ENCODE results near the gene LCN9. TPM values are rescaled to one million over a fixed set of nuclear protein-coding genes. Genes with fewer than 3 reads are reported as not detected.

The LCN9 gene
- total RNA-seq, 1 donor from 2014 or later: not detected

DNA sequence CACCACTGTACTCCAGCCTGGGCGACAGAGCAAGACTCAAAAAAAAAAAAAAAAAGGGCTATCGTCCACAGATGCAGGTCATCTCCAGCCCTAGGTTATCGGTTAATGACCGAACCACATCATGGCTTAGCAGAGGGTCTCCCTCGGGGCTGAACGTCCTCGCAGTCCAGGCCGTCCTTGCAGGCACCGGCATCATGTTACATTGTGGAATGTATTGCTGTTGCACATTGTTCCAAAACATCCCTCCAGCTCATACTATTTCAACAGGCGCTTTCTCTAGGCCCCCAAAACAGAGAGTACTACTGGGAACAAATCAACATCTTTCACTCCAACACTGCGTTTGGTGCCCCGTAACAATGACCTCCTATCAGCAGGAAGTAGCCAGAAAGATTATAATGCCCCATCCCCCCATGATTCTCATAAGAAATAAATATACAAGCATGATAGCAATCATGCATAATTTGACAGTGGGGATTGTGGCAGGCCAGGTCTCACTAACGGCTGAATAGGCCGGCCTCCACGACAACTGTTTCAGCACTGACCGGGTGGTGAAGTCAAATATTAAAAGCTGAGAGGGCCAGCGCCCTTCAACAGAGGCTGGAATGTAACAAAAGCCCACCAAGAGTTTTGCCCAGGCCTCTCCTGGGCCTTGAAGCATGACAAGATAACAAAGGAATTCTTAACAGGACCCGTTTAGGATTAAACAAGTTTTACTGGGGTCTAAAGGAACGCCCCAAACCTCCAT lies 1.1 kb upstream of the LCN9 start:
- no peaks in the 10 kb centered on the region for H3K9me3 ChIP-seq
- TF ChIP-seq, protein P1, sequence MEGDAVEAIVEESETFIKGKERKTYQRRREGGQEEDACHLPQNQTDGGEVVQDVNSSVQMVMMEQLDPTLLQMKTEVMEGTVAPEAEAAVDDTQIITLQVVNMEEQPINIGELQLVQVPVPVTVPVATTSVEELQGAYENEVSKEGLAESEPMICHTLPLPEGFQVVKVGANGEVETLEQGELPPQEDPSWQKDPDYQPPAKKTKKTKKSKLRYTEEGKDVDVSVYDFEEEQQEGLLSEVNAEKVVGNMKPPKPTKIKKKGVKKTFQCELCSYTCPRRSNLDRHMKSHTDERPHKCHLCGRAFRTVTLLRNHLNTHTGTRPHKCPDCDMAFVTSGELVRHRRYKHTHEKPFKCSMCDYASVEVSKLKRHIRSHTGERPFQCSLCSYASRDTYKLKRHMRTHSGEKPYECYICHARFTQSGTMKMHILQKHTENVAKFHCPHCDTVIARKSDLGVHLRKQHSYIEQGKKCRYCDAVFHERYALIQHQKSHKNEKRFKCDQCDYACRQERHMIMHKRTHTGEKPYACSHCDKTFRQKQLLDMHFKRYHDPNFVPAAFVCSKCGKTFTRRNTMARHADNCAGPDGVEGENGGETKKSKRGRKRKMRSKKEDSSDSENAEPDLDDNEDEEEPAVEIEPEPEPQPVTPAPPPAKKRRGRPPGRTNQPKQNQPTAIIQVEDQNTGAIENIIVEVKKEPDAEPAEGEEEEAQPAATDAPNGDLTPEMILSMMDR (IDR thresholded peaks at IDR 0.05): no peak
- no peak overlapping the region for H3K27ac ChIP-seq
- no peaks in the 10 kb centered on the region for H3K4me1 ChIP-seq
- no peak overlapping the region for H3K4me3 ChIP-seq
- ATAC-seq (no peak), DNase-seq (no peak)
- H3K27me3 ChIP-seq (ENCODE audit: low read depth): peaks cover 18% of the 10 kb centered on the region
- intact Hi-C loops (cut with DNase I): no loop called here
- H3K36me3 ChIP-seq: no peaks in the 10 kb centered on the region

DNA sequence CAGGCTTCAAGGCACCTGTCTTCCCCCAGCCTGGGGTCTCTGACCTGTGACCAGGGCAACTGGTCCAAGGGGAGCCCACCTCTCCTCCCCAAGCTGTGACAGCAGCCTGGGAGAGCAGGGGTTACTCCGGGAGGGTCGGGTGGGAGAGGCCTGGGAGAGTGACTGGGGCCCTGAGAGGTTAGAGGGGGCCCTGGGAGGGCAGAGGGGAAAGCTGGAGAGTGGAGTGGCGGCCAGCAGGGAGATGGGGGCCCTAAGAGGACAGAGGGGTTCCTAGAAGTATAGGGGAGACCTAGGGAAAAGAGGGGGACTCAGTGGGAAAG lies 302 bp downstream of the LCN9 start:
- Histone ChIP-seq H3K27ac (no peak overlapping the region), H3K4me1 (no peaks in the 10 kb centered on the region), H3K4me3 (no peak overlapping the region), H3K36me3 (no peaks in the 10 kb centered on the region), H3K9me3 (no peaks in the 10 kb centered on the region), H3K27me3 (ENCODE audit: low read depth) (peaks cover 18% of the 10 kb centered on the region)
- no peak for DNase-seq
- no peak for ATAC-seq
- TF ChIP-seq, protein P1 (IDR thresholded peaks at IDR 0.05): no peak
- intact Hi-C loops (cut with DNase I): no loop called here

DNA sequence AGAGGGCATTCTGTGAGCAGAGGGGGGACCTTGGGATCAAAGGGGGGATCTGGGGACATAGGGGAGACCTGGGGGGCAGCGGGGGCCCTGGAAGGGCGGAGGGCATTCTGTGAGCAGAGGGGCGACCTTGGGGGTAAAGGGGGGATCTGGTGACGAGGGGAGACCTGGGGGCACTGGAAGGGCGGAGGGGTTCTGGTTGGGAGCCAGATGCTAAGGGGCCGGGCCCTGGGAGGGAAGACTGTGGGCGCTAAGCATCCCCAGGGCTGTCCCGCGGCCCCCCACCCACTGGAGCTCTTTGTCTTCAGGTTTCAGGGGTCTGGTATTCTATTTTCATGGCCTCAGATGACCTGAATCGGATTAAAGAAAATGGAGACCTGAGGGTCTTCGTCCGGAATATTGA lies 748 bp downstream of the LCN9 start:
- TF ChIP-seq, protein P1 (IDR thresholded peaks at IDR 0.05): no peak
- DNase-seq (no peak), ATAC-seq (no peak)
- no peaks in the 10 kb centered on the region for H3K9me3 ChIP-seq
- H3K4me3 ChIP-seq: no peak overlapping the region
- intact Hi-C loops (cut with DNase I): no loop called here
- H3K27ac ChIP-seq: no peak overlapping the region
- H3K36me3 ChIP-seq: no peaks in the 10 kb centered on the region
- H3K27me3 ChIP-seq (ENCODE audit: low read depth): peaks cover 18% of the 10 kb centered on the region
- no peaks in the 10 kb centered on the region for H3K4me1 ChIP-seq

DNA sequence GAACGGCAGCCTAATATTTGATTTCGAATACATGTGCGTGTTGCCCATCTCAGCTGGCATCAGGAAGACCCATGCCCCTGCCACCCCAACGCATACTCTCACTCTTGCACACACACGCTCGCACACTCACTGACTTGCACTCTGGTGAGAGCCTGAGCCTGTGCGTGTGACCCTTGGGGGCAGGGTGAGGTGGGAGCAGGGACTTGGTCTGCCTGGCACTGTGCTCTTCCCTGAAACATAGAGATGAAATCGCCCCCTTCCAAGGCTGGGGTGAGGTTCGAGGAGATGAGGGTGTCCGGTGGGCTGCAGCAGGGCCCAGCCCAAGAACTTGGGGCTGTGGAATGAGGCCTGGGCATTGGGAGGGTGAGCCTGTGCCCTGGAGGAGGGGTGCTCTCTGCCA lies 1.2 kb downstream of the LCN9 start:
- Histone ChIP-seq H3K27me3 (ENCODE audit: low read depth) (peaks cover 18% of the 10 kb centered on the region), H3K4me1 (no peaks in the 10 kb centered on the region), H3K27ac (no peak overlapping the region), H3K4me3 (no peak overlapping the region), H3K36me3 (no peaks in the 10 kb centered on the region), H3K9me3 (no peaks in the 10 kb centered on the region)
- ATAC-seq (no peak), DNase-seq (no peak)
- TF ChIP-seq, protein P1 (IDR thresholded peaks at IDR 0.05): no peak
- intact Hi-C loops (cut with DNase I): no loop called here

DNA sequence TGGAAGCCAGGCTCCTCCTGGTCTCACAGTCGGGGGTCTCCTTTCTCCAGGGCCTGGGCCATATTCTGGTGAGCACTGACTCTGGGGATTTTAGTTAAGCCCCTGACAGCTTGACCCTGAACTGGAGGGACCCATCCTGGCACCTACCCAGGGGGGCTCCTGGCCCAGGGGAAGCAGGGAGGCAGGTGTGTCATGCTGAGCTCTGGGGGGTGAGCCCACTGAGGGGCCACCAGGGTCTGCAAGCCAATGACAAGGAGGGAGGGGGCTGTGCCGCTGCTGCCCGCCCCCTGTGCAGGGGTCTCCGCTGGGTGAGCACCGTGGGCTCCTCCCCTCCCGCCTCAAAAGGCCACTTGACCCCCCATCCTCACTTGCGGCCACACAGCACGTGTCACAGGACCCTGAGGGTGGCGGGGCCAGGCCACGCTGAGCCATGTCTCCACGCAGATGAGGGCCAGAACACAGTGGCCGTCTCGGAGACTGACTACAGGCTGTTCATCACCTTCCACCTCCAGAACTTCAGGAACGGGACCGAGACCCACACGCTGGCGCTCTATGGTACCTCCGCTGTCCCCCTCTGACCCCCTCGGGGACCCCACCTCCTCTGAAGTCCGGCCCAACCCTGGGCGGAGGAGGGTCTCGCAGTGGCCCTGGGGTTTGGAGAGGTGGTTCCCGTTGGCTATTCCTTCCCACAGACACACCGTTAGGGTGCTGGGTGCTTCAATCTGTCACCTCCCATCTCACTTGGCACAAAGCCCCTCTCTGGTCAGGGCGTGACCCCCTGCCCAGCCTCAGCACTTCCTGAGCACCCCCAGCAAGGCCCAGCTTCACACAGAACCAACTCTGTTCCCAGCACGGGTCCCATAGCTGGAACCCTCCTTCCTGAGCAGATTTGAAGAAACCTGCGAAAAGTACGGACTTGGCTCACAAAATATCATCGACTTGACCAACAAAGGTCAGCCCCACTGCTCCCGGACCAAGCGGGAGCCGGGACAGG lies 2.0 kb downstream of the LCN9 start:
- DNase-seq: no peak

More for the DNA sequence above, 2.0 kb downstream of the LCN9 start:
- no peak overlapping the region for H3K4me3 ChIP-seq
- TF ChIP-seq, protein P1 (IDR thresholded peaks at IDR 0.05): no peak
- no peaks in the 10 kb centered on the region for H3K4me1 ChIP-seq
- H3K9me3 ChIP-seq: no peaks in the 10 kb centered on the region
- peaks cover 18% of the 10 kb centered on the region for H3K27me3 ChIP-seq (ENCODE audit: low read depth)
- H3K36me3 ChIP-seq: no peaks in the 10 kb centered on the region
- H3K27ac ChIP-seq: no peak overlapping the region
- intact Hi-C loops (cut with DNase I): no loop called here
- no peak for ATAC-seq
